ENCODE measurements around the gene PROB1. TPM values are rescaled to one million over a fixed set of nuclear protein-coding genes. Genes with fewer than 3 reads are reported as not detected.
"Not testable (repeated sequence)": the region's sequence is repeated elsewhere in the genome, so short reads cannot be mapped to it uniquely, and the experiment has no call there.

PROB1 gene, protein sequence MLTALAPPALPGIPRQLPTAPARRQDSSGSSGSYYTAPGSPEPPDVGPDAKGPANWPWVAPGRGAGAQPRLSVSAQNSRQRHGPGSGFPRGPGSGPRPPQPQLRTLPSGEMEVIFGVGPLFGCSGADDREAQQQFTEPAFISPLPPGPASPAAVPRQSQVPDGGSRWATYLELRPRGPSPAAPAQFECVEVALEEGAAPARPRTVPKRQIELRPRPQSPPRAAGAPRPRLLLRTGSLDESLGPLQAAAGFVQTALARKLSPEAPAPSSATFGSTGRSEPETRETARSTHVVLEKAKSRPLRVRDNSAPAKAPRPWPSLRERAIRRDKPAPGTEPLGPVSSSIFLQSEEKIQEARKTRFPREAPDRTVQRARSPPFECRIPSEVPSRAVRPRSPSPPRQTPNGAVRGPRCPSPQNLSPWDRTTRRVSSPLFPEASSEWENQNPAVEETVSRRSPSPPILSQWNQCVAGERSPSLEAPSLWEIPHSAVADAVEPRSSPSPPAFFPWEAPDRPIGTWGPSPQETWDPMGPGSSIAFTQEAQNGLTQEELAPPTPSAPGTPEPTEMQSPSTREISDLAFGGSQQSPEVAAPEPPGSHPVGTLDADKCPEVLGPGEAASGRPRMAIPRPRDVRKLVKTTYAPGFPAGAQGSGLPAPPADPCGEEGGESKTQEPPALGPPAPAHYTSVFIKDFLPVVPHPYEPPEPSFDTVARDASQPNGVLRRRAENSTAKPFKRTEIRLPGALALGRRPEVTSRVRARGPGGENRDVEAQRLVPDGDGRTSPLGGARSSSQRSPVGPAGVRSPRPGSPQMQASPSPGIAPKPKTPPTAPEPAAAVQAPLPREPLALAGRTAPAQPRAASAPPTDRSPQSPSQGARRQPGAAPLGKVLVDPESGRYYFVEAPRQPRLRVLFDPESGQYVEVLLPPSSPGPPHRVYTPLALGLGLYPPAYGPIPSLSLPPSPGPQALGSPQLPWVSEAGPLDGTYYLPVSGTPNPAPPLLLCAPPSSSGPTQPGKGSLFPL
- total RNA-seq, result 1 to 10 TPM; 3.8 to 3.9 TPM

DNA sequence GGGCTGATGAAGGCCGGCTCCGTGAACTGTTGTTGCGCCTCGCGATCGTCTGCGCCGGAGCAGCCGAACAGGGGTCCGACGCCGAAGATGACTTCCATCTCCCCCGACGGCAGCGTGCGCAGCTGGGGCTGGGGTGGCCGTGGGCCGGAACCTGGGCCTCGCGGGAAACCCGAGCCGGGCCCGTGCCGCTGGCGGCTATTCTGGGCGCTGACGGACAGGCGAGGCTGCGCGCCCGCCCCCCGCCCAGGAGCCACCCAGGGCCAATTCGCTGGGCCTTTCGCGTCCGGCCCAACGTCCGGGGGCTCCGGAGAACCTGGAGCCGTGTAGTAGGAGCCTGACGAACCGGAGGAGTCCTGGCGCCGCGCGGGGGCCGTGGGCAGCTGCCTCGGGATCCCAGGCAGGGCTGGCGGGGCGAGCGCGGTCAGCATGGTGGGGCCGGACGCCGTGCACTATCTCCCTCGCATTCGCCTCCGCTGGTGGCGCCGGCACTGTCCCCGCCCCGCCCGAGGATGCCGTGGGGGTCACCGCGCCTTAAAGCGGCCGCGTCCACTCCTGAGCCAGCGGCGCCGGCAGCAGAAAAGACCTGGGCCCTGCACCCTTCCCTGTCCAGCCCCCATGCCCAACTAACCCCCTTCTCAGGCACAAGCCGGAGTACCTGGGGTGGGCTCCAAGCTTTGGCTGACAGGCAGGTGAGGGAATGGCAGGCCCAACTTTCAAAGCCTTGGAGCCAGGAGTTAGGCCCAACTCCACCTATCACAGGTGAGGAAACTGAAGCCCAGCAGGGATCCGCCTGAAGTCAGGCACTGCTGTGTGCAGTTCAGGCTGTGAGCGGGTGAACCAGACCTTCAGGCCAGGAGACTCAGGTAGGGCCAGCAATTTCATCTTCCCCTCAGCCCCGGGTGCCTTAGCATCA, at the start of gene PROB1:
PROB1 (minus strand) TSS at position 451 of the 913 bp plus-strand sequence; CDS start at position 428, 23 bp downstream.
- intact Hi-C loops (cut with micrococcal nuclease), result loop anchor here (5.0 kb wide), 1 partner anchor 198 kb away; the partner anchor contains the start of gene SIL1
- H3K27ac Mint-ChIP-seq, result no peak within 1 kb of the TSS
- DNase-seq, result no peak
- H3K9me3 Mint-ChIP-seq, result no peaks in the 10 kb centered on the region
- H3K27me3 Mint-ChIP-seq, result no peaks in the 10 kb centered on the region
- peaks cover 34% of the 10 kb centered on the region for H3K4me1 Mint-ChIP-seq (ENCODE audit: low read depth)
- H3K36me3 Mint-ChIP-seq, result peaks cover 19% of the 10 kb centered on the region
- H3K4me3 Mint-ChIP-seq, result peak within 1 kb of the TSS; percentile 93
- ChIA-PET CTCF (interaction anchor here (0.7 to 5.8 kb wide), 4 partner anchors 8 to 88 kb away, joined by 3 to 37 read pairs (median 3); partner anchors contain the start of genes PAIP2, SPATA24 and STING1), POLR2A (interaction anchor here (0.9 to 5.5 kb wide), 3 partner anchors 9 to 101 kb away, joined by 4 to 57 read pairs (median 4); partner anchors contain the start of gene SPATA24)

DNA sequence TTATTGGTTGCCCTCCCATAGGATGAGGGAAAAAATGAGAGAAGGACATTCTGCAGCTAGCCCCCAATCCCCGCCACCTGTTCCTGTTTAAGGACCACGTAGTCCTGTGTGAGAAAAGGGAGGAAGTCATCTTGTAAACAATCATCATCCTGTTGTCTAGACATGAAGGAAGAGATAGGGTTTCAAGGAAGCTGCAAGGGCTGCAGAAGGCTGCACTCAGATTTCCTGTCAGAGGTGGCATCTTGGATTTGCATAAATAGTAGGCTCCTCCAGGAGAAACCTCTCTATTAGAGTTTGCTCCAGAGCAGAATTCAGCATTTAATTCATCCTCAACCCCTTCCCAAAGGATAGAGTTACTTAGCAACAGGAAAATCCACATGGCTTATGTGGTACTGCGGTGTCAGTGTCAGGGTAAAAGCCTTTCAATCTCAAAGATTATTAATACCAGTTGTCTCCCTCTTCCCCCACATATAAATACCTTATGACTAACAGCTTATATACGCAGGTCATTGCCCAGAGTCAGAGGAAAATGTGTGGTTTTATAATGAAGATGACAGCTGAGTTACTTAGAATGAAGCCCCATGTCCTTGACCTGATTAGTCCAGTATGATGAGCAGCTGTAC, 49.0 kb upstream of the PROB1 start:
- Mint-ChIP-seq H3K4me1 (ENCODE audit: low read depth) (peaks cover 85% of the 10 kb centered on the region), H3K4me3 (peak overlapping the region; percentile 21), H3K27me3 (no peaks in the 10 kb centered on the region), H3K36me3 (peaks cover 5% of the 10 kb centered on the region), H3K27ac (peak overlapping the region; percentile 93), H3K9me3 (no peaks in the 10 kb centered on the region)
- DNase-seq, result no peak
- CTCF ChIA-PET, result interaction anchor here (0.9 to 3.2 kb wide), 7 partner anchors 14 to 69 kb away, joined by 3 to 14 read pairs (median 4); no protein-coding TSS in a partner anchor
- intact Hi-C loops (cut with micrococcal nuclease), result no loop called here
- POLR2A ChIA-PET, result interaction anchor here (0.7 to 7.5 kb wide), 7 partner anchors 15 to 117 kb away, joined by 3 to 69 read pairs (median 17); partner anchors contain the start of genes SPATA24, STING1 and UBE2D2

DNA sequence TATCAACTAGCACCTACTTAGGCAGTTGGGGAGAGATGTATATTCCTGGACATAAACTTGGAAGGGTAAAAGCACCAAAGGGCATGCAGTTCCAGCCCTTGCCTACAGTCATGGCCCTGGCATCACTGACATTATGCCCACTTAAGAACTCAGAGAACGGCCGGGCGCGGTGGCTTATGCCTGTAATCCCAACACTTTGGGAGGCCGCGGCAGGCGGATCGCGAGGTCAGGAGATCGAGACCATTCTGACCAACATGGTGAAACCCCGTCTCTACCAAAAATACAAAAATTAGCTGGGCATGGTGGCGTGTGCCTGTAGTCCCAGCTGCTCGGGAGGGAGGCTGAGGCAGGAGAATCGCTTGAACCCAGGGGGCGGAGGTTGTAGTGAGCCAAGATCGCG, 45.5 kb upstream of the PROB1 start:
- intact Hi-C loops (cut with micrococcal nuclease); H3K27me3 Mint-ChIP-seq; H3K9me3 Mint-ChIP-seq; DNase-seq: not testable (repeated sequence)
- Mint-ChIP-seq H3K36me3 (peaks cover 21% of the 10 kb centered on the region), H3K4me1 (ENCODE audit: low read depth) (peaks cover 70% of the 10 kb centered on the region), H3K27ac (peak overlapping the region; percentile 99), H3K4me3 (peak overlapping the region; percentile 98)
- ChIA-PET CTCF (interaction anchor here (1.0 to 5.3 kb wide), 3 partner anchors 18 to 72 kb away, joined by 3 to 51 read pairs (median 29); no protein-coding TSS in a partner anchor), POLR2A (interaction anchor here (0.7 to 5.1 kb wide), 5 partner anchors 7 to 71 kb away, joined by 4 to 65 read pairs (median 23); no protein-coding TSS in a partner anchor)

DNA sequence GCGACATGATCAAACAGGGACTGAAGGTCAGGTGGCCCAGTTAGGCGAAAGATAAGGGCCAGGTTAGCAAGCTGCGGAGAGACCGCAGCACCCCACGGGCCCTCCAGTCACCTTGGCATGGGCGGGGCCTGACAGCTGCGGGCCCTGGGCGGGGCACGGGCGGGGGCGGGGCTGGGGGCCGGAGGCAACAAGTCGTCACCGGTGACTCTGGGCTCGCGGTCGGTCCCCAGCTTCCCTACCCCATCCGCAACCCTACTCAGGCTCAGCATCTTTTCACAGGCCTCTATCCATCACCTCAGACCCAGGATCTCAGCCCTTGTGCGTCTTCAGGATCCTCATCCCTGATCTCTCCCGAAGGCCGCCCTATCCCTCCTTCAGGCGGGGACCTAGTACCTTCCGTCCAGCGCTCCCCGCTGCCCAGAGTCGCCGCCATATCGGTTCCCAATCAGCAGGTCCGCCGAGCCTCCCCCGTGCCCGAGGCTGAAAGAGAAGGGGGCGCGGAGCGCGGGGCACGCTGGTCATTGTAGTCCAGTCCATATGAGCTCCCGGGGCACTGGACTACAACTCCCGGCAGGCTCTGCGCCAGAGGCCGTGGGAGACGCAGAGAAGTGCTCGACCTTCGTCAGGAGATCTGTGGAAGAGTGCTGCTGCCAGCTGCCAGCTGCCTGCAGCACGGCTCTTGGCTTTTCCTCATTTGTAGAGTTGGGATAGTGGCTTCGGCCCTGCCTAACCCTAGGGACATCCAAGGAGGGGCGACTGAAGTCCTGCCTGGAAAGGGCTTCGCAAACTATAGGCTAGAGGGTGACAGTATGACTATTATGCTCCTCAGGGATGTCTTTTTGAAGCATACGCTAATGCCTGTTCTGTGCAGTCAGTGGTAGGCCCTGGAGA, 44.4 kb upstream of the PROB1 start, which contains the start of gene DNAJC18:
DNAJC18 (minus strand) TSS at position 513 of the 891 bp plus-strand sequence; CDS start at position 433, 80 bp downstream.
- Mint-ChIP-seq H3K4me3 (peak within 1 kb of the TSS; percentile 98), H3K27ac (peak within 1 kb of the TSS; percentile 99), H3K36me3 (peaks cover 26% of the 10 kb centered on the region), H3K4me1 (ENCODE audit: low read depth) (peaks cover 62% of the 10 kb centered on the region), H3K27me3 (no peaks in the 10 kb centered on the region), H3K9me3 (no peaks in the 10 kb centered on the region)
- DNase-seq, result peak; percentile 96
- intact Hi-C loops (cut with micrococcal nuclease), result loop anchor here (1.0 to 5.0 kb wide), 9 partner anchors 8 to 864 kb away; partner anchors contain the start of genes HSPA9, SIL1, SPATA24 and STING1
- ChIA-PET CTCF (interaction anchor here (0.7 to 5.8 kb wide), 12 partner anchors 9 to 77 kb away, joined by 3 to 51 read pairs (median 10); partner anchors contain the start of genes SMIM33, SPATA24 and STING1), POLR2A (interaction anchor here (0.7 to 5.1 kb wide), 15 partner anchors 8 to 124 kb away, joined by 3 to 79 read pairs (median 8); partner anchors contain the start of genes SPATA24 and STING1)

DNA sequence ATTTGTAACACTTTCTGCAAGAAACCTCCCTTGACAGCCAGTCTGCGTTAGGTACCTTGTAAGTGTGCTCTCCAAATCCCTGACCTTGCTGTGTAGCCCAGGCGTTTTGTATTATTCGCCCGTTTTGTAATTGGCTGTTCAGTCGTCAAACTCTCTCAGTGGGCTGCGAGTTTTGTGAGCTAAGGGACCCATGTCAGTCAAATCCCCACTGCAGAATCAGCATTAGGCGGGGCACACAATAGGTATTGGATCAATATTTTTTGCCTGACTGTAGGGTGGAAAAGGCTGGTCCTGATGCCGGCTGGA, 43.8 kb upstream of the PROB1 start:
- DNase-seq, result no peak
- Mint-ChIP-seq H3K27me3 (no peaks in the 10 kb centered on the region), H3K27ac (peak overlapping the region; percentile 99), H3K9me3 (no peaks in the 10 kb centered on the region), H3K4me3 (peak overlapping the region; percentile 98), H3K4me1 (ENCODE audit: low read depth) (peaks cover 56% of the 10 kb centered on the region), H3K36me3 (peaks cover 26% of the 10 kb centered on the region)
- ChIA-PET POLR2A (interaction anchor here (0.7 to 5.1 kb wide), 13 partner anchors 8 to 73 kb away, joined by 4 to 79 read pairs (median 8); partner anchors contain the start of genes SPATA24 and STING1), CTCF (interaction anchor here (1.0 to 5.8 kb wide), 10 partner anchors 9 to 78 kb away, joined by 3 to 51 read pairs (median 10); partner anchors contain the start of genes SMIM33, SPATA24 and STING1)
- intact Hi-C loops (cut with micrococcal nuclease), result loop anchor here (1.0 to 5.0 kb wide), 9 partner anchors 9 to 864 kb away; partner anchors contain the start of genes HSPA9, SIL1, SPATA24 and STING1

DNA sequence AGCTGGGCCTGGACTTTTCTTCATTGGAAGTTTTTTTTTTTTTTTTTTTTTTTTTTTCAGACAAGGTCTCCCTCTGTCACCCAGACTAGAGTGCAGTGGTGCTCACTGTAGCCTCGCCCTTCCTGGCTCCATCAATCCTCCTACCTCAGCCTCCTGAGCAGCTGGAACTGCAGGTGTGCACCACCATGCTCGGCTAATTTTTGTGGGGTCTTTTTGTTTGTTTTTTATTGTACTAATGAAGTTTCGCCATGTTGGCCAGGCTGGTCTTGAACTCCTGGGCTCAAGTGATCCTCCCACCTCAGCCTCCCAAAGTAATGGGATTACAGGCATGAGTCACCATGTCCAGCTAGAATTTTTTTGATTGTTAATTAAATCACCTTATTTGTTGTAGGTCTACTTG, 40.8 kb upstream of the PROB1 start:
- no peak overlapping the region for H3K4me3 Mint-ChIP-seq
- H3K27me3 Mint-ChIP-seq, result no peaks in the 10 kb centered on the region
- intact Hi-C loops (cut with micrococcal nuclease), result loop anchor here (5.0 kb wide), 1 partner anchor 77 kb away; no protein-coding TSS in a partner anchor
- ChIA-PET POLR2A (interaction anchor here (0.9 to 5.1 kb wide), 6 partner anchors 12 to 78 kb away, joined by 3 to 79 read pairs (median 30); partner anchors contain the start of genes SMIM33 and STING1), CTCF (interaction anchor here (2.1 to 5.8 kb wide), 5 partner anchors 12 to 77 kb away, joined by 10 to 51 read pairs (median 29); partner anchors contain the start of genes SMIM33 and STING1)
- no peak for DNase-seq
- H3K4me1 Mint-ChIP-seq (ENCODE audit: low read depth), result peaks cover 34% of the 10 kb centered on the region
- no peak overlapping the region for H3K27ac Mint-ChIP-seq
- peaks cover 26% of the 10 kb centered on the region for H3K36me3 Mint-ChIP-seq
- H3K9me3 Mint-ChIP-seq, result no peaks in the 10 kb centered on the region

DNA sequence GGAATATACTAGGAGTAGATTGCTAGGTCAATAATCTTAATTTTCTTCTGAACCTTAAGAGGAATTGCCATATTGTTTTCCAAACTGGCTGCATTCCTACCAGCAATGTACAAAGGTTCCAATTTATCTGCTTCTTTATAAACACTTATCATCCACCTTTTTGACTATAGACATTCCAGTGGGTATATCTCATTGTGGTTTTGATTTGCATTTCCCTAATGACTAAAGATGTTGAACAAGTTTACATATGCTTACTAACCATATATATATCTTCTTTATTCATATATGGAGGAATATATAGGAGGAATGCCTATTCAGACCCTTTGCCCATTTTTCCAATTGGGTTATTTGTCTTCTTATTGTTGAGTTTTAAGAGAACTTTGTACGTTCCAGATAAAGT, 36.8 kb upstream of the PROB1 start:
- DNase-seq, result no peak
- H3K27ac Mint-ChIP-seq, result peak overlapping the region; percentile 15
- intact Hi-C loops (cut with micrococcal nuclease), result no loop called here
- peaks cover 22% of the 10 kb centered on the region for H3K36me3 Mint-ChIP-seq
- H3K9me3 Mint-ChIP-seq, result no peaks in the 10 kb centered on the region
- POLR2A ChIA-PET, result interaction anchor here (1.6 kb wide), 1 partner anchor 28 kb away, joined by 3 read pairs; no protein-coding TSS in a partner anchor
- CTCF ChIA-PET, result interaction anchor here (2.5 to 3.5 kb wide), 2 partner anchors 9 to 81 kb away, joined by 11 to 13 read pairs; no protein-coding TSS in a partner anchor
- peaks cover 11% of the 10 kb centered on the region for H3K4me1 Mint-ChIP-seq (ENCODE audit: low read depth)
- H3K27me3 Mint-ChIP-seq, result no peaks in the 10 kb centered on the region
- no peak overlapping the region for H3K4me3 Mint-ChIP-seq

DNA sequence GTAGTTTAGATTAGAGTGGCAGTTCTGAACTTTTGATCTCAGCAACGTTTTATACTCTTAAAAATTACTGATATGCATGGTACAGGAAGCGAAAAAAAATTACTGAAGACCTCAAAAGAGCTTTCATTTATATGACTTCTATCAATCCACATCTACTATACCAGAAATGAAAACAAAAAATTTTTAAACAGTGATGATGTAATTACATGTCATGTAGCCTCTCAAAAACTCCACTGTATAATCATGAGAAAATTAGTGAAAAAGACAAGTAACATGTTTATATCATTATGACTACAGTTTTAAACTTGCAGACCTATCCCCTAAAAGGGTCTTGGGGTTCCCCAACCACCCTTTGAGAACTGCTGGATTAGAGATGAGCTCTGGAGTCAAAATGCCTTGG, 35.1 kb upstream of the PROB1 start:
- Mint-ChIP-seq H3K27me3 (no peaks in the 10 kb centered on the region), H3K4me1 (ENCODE audit: low read depth) (peaks cover 11% of the 10 kb centered on the region), H3K9me3 (no peaks in the 10 kb centered on the region), H3K36me3 (peaks cover 30% of the 10 kb centered on the region), H3K4me3 (no peak overlapping the region), H3K27ac (peak overlapping the region; percentile 69)
- intact Hi-C loops (cut with micrococcal nuclease), result no loop called here
- POLR2A ChIA-PET, result interaction anchor here (0.6 to 2.4 kb wide), 5 partner anchors 9 to 51 kb away, joined by 3 to 9 read pairs (median 4); partner anchors contain the start of genes DNAJC18 and SMIM33
- CTCF ChIA-PET, result interaction anchor here (0.6 to 3.7 kb wide), 7 partner anchors 9 to 840 kb away, joined by 3 to 21 read pairs (median 3); partner anchors contain the start of gene DNAJC18
- DNase-seq, result no peak

Measured in activated CD4-positive, alpha-beta memory T cell treated with anti-CD3 and anti-CD28 coated beads for 36 hours (primary cell).